ENCODE data around the gene PRKN.
A peak's percentile ranks its signal among the peaks of the same experiment; 100 is the strongest.

The PRKN gene

DNA sequence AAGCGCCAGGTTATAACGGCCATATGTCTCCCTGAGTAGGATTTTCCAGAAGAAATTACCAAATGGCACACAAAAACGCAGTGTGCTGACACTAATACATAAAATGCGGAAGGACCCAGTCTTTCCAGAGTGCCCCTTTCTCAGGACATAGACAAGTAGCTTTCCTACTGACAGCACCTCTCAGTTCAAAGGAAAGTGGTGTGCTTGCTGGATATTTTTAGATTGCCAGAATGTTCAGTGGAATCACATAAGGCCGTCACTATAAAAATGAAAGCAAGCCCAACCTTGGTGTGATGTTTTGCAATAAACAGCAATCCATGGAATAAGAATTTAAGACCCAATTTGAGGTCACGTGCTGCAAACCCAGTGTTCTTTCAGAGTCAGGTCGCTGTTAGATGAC is 1318.2 kb downstream of the PRKN start:
- no peak overlapping the region for H3K27ac ChIP-seq (ENCODE audit: low read length)
- H3K9ac ChIP-seq (ENCODE audit: low read length), result no peak overlapping the region
- no peaks in the 10 kb centered on the region for H4K20me1 ChIP-seq (ENCODE audit: insufficient read depth, low read length)
- no peaks in the 10 kb centered on the region for H3K9me2 ChIP-seq (replicated peaks; ENCODE audit: insufficient read depth, low read length)
- no peaks in the 10 kb centered on the region for H3K27me3 ChIP-seq (replicated peaks; ENCODE audit: insufficient read depth, low read length)
- no peak overlapping the region for H3K4me2 ChIP-seq (ENCODE audit: low read depth, low read length)
- H3K4me3 ChIP-seq (ENCODE audit: low read length), result no peak overlapping the region
- no peaks in the 10 kb centered on the region for H3K9me3 ChIP-seq (replicated peaks; ENCODE audit: insufficient read depth, low read length)
- TF ChIP-seq, protein P1, sequence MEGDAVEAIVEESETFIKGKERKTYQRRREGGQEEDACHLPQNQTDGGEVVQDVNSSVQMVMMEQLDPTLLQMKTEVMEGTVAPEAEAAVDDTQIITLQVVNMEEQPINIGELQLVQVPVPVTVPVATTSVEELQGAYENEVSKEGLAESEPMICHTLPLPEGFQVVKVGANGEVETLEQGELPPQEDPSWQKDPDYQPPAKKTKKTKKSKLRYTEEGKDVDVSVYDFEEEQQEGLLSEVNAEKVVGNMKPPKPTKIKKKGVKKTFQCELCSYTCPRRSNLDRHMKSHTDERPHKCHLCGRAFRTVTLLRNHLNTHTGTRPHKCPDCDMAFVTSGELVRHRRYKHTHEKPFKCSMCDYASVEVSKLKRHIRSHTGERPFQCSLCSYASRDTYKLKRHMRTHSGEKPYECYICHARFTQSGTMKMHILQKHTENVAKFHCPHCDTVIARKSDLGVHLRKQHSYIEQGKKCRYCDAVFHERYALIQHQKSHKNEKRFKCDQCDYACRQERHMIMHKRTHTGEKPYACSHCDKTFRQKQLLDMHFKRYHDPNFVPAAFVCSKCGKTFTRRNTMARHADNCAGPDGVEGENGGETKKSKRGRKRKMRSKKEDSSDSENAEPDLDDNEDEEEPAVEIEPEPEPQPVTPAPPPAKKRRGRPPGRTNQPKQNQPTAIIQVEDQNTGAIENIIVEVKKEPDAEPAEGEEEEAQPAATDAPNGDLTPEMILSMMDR (IDR thresholded peaks at IDR 0.05; ENCODE audit: low read length), result no peak
- no peak for TF ChIP-seq EZH2 (optimal IDR thresholded peaks at IDR 0.05; ENCODE audit: low read depth, low read length)
- no peak for TF ChIP-seq EZH2phosphoT487 (IDR thresholded peaks at IDR 0.05; ENCODE audit: low read length)
- no peaks in the 10 kb centered on the region for H3K36me3 ChIP-seq (replicated peaks; ENCODE audit: insufficient read depth, low read length)
- no peaks in the 10 kb centered on the region for H3K79me2 ChIP-seq (ENCODE audit: low read length)
- DNase-seq, result no peak
- no peaks in the 10 kb centered on the region for H3F3A ChIP-seq (ENCODE audit: insufficient read depth, low read length)
- no peaks in the 10 kb centered on the region for H3K4me1 ChIP-seq (ENCODE audit: low read length)
- H2AFZ ChIP-seq (ENCODE audit: low read length), result no peak overlapping the region

DNA sequence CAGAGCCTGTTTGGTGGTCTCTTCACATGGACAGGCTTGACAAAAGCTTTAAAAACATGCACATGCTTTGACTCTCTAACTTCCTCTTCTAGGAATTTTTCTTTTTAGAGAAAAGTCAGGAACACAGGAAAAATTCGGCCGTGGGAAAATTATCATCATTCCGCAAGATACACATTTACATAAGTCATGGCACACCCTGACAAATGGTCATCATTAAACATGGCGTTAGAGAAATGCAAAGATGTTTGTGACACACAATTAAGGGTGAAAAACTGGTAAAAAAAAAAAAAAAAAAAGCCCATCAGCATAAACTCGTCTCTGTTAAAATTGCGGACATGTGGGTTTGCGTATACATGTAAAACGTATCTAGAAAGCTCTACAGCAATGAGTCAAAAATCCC is 1319.5 kb downstream of the PRKN start:
- Histone ChIP-seq H3F3A (ENCODE audit: insufficient read depth, low read length) (no peaks in the 10 kb centered on the region), H3K4me2 (ENCODE audit: low read depth, low read length) (no peak overlapping the region), H3K36me3 (replicated peaks; ENCODE audit: insufficient read depth, low read length) (no peaks in the 10 kb centered on the region), H3K79me2 (ENCODE audit: low read length) (no peaks in the 10 kb centered on the region), H3K9me2 (replicated peaks; ENCODE audit: insufficient read depth, low read length) (no peaks in the 10 kb centered on the region), H3K4me3 (ENCODE audit: low read length) (no peak overlapping the region), H2AFZ (ENCODE audit: low read length) (no peak overlapping the region), H3K4me1 (ENCODE audit: low read length) (no peaks in the 10 kb centered on the region), H3K9me3 (replicated peaks; ENCODE audit: insufficient read depth, low read length) (no peaks in the 10 kb centered on the region), H3K27me3 (replicated peaks; ENCODE audit: insufficient read depth, low read length) (no peaks in the 10 kb centered on the region), H3K9ac (ENCODE audit: low read length) (no peak overlapping the region), H3K27ac (ENCODE audit: low read length) (no peak overlapping the region), H4K20me1 (ENCODE audit: insufficient read depth, low read length) (no peaks in the 10 kb centered on the region)
- no peak for TF ChIP-seq EZH2phosphoT487 (IDR thresholded peaks at IDR 0.05; ENCODE audit: low read length)
- TF ChIP-seq, protein P1 (IDR thresholded peaks at IDR 0.05; ENCODE audit: low read length), result no peak
- no peak for TF ChIP-seq EZH2 (optimal IDR thresholded peaks at IDR 0.05; ENCODE audit: low read depth, low read length)
- DNase-seq, result no peak

DNA sequence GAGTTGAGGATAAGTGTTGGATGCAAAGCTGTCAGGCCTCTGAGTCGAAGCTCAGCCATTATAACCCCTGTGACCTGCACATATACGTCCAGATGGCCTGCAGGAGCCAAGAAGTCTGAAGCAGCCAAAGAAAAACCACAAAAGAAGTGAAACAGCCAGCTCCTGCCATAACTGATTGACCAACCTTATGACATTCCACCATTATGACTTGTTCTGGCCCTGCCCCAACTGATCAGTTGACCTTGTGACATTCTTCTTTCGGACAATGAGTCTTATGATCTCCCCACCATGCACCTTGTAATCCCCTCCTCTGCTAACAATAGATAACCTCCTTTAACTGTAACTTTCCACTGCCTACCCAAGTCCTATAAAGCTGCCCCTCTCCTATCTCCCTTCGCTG is 1320.0 kb downstream of the PRKN start:
- H3K79me2 ChIP-seq (ENCODE audit: low read length), result no peaks in the 10 kb centered on the region
- no peak overlapping the region for H3K27ac ChIP-seq (ENCODE audit: low read length)
- no peaks in the 10 kb centered on the region for H3K4me1 ChIP-seq (ENCODE audit: low read length)
- peak; percentile 45 for DNase-seq
- H2AFZ ChIP-seq (ENCODE audit: low read length), result no peak overlapping the region
- H3K27me3 ChIP-seq (replicated peaks; ENCODE audit: insufficient read depth, low read length), result no peaks in the 10 kb centered on the region
- H4K20me1 ChIP-seq (ENCODE audit: insufficient read depth, low read length), result no peaks in the 10 kb centered on the region
- no peak overlapping the region for H3K4me3 ChIP-seq (ENCODE audit: low read length)
- no peaks in the 10 kb centered on the region for H3K36me3 ChIP-seq (replicated peaks; ENCODE audit: insufficient read depth, low read length)
- no peaks in the 10 kb centered on the region for H3K9me3 ChIP-seq (replicated peaks; ENCODE audit: insufficient read depth, low read length)
- no peaks in the 10 kb centered on the region for H3K9me2 ChIP-seq (replicated peaks; ENCODE audit: insufficient read depth, low read length)
- no peak overlapping the region for H3K4me2 ChIP-seq (ENCODE audit: low read depth, low read length)
- no peak overlapping the region for H3K9ac ChIP-seq (ENCODE audit: low read length)
- H3F3A ChIP-seq (ENCODE audit: insufficient read depth, low read length), result no peaks in the 10 kb centered on the region
- no peak for TF ChIP-seq EZH2phosphoT487 (IDR thresholded peaks at IDR 0.05; ENCODE audit: low read length)

DNA sequence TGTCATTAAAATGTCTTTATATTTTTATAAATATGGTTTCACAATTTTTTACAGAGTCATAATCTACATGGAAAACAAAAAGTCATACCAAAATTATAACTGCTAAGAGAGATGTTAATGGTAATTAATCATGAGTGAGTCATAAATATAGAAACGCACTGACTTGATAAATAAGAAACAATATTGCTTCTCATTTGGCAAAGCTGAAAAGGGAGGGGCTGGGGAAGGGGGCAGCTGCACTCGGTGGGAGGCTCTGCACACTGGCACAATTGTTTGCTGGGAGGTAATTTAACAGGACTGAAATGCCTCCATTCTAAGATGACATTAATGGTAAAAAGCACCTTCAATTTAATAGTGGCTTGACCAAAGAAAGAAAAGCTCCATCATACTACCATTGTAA is 1320.5 kb downstream of the PRKN start:
- Histone ChIP-seq H3K27ac (ENCODE audit: low read length) (no peak overlapping the region), H4K20me1 (ENCODE audit: insufficient read depth, low read length) (no peaks in the 10 kb centered on the region), H3K9ac (ENCODE audit: low read length) (no peak overlapping the region), H3F3A (ENCODE audit: insufficient read depth, low read length) (no peaks in the 10 kb centered on the region), H2AFZ (ENCODE audit: low read length) (no peak overlapping the region), H3K9me3 (replicated peaks; ENCODE audit: insufficient read depth, low read length) (no peaks in the 10 kb centered on the region), H3K79me2 (ENCODE audit: low read length) (no peaks in the 10 kb centered on the region), H3K27me3 (replicated peaks; ENCODE audit: insufficient read depth, low read length) (no peaks in the 10 kb centered on the region), H3K9me2 (replicated peaks; ENCODE audit: insufficient read depth, low read length) (no peaks in the 10 kb centered on the region), H3K4me2 (ENCODE audit: low read depth, low read length) (no peak overlapping the region), H3K4me3 (ENCODE audit: low read length) (no peak overlapping the region), H3K36me3 (replicated peaks; ENCODE audit: insufficient read depth, low read length) (no peaks in the 10 kb centered on the region), H3K4me1 (ENCODE audit: low read length) (no peaks in the 10 kb centered on the region)
- TF ChIP-seq EZH2 (optimal IDR thresholded peaks at IDR 0.05; ENCODE audit: low read depth, low read length) (no peak), EZH2phosphoT487 (IDR thresholded peaks at IDR 0.05; ENCODE audit: low read length) (no peak)
- TF ChIP-seq, protein P1 (IDR thresholded peaks at IDR 0.05; ENCODE audit: low read length), result no peak
- DNase-seq, result no peak
